Activated T-helper 2 cell treated with anti-CD3 and anti-CD28 coated beads, Interferon-gamma antibody, Interleukin-2, Interleukin-4, amounts not matched to agents 10 μg/mL and 5 μg/mL and 100 μg/mL, durations not matched to agents 14 hours and 24 hours and 36 hours (primary cell): ENCODE results near the gene IGLON5. TPM values are rescaled to one million over a fixed set of nuclear protein-coding genes. Genes with fewer than 3 reads are reported as not detected.

ENCODE experiments used
- DNase-seq: peaks from one replicate; pipeline ENCODE4 v3.0.0; 2021; ENCODE audit warnings: low spot score
- H3K27ac Mint-ChIP-seq: one replicate; pipeline ENCODE4 v1.8.0; 2021; ENCODE audit warnings: mixed read lengths
- H3K27me3 Mint-ChIP-seq: one replicate; pipeline ENCODE4 v1.8.0; 2021; ENCODE audit warnings: low read depth, mixed read lengths
- H3K36me3 Mint-ChIP-seq: one replicate; pipeline ENCODE4 v1.8.0; 2021; ENCODE audit warnings: low read depth, mixed read lengths
- H3K4me1 Mint-ChIP-seq: one replicate; pipeline ENCODE4 v1.8.0; 2021; ENCODE audit warnings: low read depth, mixed read lengths
- H3K4me3 Mint-ChIP-seq: one replicate; pipeline ENCODE4 v1.8.0; 2021; ENCODE audit warnings: low read depth, mild to moderate bottlenecking, moderate library complexity, mixed read lengths
- H3K9me3 Mint-ChIP-seq: one replicate; pipeline ENCODE4 v1.8.0; 2021; ENCODE audit warnings: mixed read lengths
- intact Hi-C: fragments of 100-400 bp; cut with micrococcal nuclease; formaldehyde crosslinking; loops from one replicate; pipeline ENCODE4 v1.15.1; 2023
- total RNA-seq: library from RNA; stranded (reverse); gene quantifications from 2 replicates; pipeline ENCODE4 v1.2.3, GENCODE V29; 2022

The IGLON5 gene
- total RNA-seq, 1 donor from 2014 or later = 7.0 TPM

DNA sequence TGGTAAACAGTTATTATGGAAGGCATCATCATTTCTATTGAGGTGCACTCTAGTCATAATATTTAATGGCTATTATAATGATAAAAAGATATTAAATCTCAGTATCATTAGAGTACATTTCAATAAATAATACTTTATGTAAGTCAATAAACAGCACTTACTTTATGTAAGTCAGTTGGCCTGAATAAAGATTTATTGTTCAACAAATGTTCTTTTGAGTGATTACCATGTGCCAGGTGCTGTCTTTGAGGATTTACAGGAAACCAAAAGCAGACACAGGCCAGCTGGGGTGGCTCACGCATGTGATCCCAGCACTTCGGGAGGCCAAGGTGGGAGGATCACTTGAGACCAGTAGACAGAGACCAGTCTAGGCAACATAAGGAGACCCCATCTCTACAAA, 66.0 kb downstream of the IGLON5 start:
- Mint-ChIP-seq H3K27ac (no peak overlapping the region), H3K27me3 (no peaks in the 10 kb centered on the region), H3K4me1 (peaks cover 55% of the 10 kb centered on the region), H3K4me3 (no peak overlapping the region), H3K9me3 (no peaks in the 10 kb centered on the region), H3K36me3 (peaks cover 15% of the 10 kb centered on the region)
- intact Hi-C loops = no loop called here
- no peak for DNase-seq

DNA sequence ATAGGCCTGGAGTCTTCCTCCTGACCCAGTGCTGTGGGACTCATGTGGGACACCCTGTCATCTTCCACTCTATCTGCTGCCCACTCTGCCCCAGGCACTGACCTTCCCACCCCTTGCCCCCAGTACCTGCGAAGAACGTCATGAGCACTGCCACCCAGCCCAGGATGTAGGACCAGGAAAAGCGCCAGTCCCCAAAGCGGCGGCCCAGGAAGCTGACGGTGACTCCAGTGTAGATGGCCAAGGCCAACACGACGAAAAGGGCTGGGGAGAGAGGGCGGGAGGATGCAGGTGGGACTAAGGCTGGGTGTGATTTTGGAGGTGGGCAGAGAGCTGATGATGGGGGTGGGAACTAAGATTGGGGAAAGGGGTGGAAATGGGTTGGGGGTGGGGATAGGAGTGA, 68.9 kb downstream of the IGLON5 start:
- intact Hi-C loops = no loop called here
- Mint-ChIP-seq H3K9me3 (no peaks in the 10 kb centered on the region), H3K27ac (peak overlapping the region; percentile 4), H3K4me3 (no peak overlapping the region), H3K27me3 (no peaks in the 10 kb centered on the region), H3K4me1 (peaks cover 29% of the 10 kb centered on the region), H3K36me3 (peaks cover 7% of the 10 kb centered on the region)
- no peak for DNase-seq

Other genes starting within 250 kb of the IGLON5 start
- gene KLK13, start 246.6 kb upstream of the IGLON5 start, total RNA-seq = not detected in 2 replicates
- gene KLK14, start 228.8 kb upstream of the IGLON5 start, total RNA-seq = 0.44 and 0.52 TPM in 2 replicates
- 9.7 and 11.0 TPM in 2 replicates for gene CTU1, start 203.2 kb upstream of the IGLON5 start, total RNA-seq
- 0.18 TPM in 1 of 2 replicates, not detected in the other for gene SIGLEC9, start 186.7 kb upstream of the IGLON5 start, total RNA-seq
- gene SIGLEC7, start 169.3 kb upstream of the IGLON5 start, total RNA-seq = not detected in 2 replicates
- gene CD33, start 86.6 kb upstream of the IGLON5 start, total RNA-seq = 14.3 and 17.0 TPM in 2 replicates
- not detected in 2 replicates for gene SIGLECL1, start 60.6 kb upstream of the IGLON5 start, total RNA-seq
- 9.5 and 10.4 TPM in 2 replicates for gene VSIG10L, start 30.5 kb downstream of the IGLON5 start, total RNA-seq
- 209 and 215 TPM in 2 replicates for gene ETFB, start 54.7 kb downstream of the IGLON5 start, total RNA-seq
- gene CLDND2, start 57.4 kb downstream of the IGLON5 start, total RNA-seq = 13.8 and 14.9 TPM in 2 replicates
- 332 and 342 TPM in 2 replicates for gene NKG7, start 61.0 kb downstream of the IGLON5 start, total RNA-seq
- gene LIM2, start 76.3 kb downstream of the IGLON5 start, total RNA-seq = not detected in 2 replicates
- 0.14 and 0.27 TPM in 2 replicates for gene C19orf84, start 78.9 kb downstream of the IGLON5 start, total RNA-seq
- gene SIGLEC10, start 106.0 kb downstream of the IGLON5 start, total RNA-seq = 4.0 and 6.6 TPM in 2 replicates
- gene SIGLEC8, start 146.8 kb downstream of the IGLON5 start, total RNA-seq = 0.07 and 0.18 TPM in 2 replicates
- gene CEACAM18, start 166.9 kb downstream of the IGLON5 start, total RNA-seq = not detected in 2 replicates
- 4.5 and 4.6 TPM in 2 replicates for gene SIGLEC12, start 190.2 kb downstream of the IGLON5 start, total RNA-seq
- 1.2 and 1.7 TPM in 2 replicates for gene SIGLEC6, start 220.0 kb downstream of the IGLON5 start, total RNA-seq